Measurements from ENCODE around the gene SLC30A1.

DNA sequence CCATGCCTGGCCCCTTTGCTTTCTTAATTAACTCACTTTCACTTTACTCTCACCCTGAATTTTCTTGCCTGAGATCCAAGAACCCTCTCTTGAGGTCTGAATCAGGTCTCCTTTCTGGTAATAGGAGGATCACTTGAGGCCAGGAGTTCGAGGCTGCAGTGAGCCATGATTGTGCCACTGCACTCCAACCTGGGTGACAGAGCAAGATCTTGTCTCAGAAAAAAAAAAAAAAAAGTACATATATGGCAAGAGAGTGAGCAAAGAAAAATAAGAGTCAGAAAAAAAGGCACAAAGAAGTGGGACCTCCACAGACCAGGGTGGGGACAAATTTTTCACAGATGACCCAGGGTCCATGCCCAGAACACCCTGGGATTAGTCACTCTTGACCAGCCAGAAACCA lies 52.9 kb downstream of the SLC30A1 start:
- no peak for TF ChIP-seq CTCF (IDR thresholded peaks at IDR 0.05)
- TF ChIP-seq POLR2A (IDR thresholded peaks at IDR 0.05) = no peak
- TF ChIP-seq POLR2AphosphoS5 (IDR thresholded peaks at IDR 0.05) = no peak
- no peak for TF ChIP-seq EP300 (IDR thresholded peaks at IDR 0.05)

All from sigmoid colon (tissue), 4 donors.